Smooth muscle cell (in vitro differentiated cells): ENCODE data around the gene PRMT3. TPM values are rescaled to one million over a fixed set of nuclear protein-coding genes. Genes with fewer than 3 reads are reported as not detected.
"Not testable (repeated sequence)": the region's sequence is repeated elsewhere in the genome, so short reads cannot be mapped to it uniquely, and the experiment has no call there.

Source experiments
- DNase-seq: peaks from one replicate; lab custom pipeline; 2025; ENCODE audit not compliant: unreplicated experiment; lab: John Stamatoyannopoulos, UW
- H2AFZ ChIP-seq: fragments of 200-600 bp; sonication (generic); 2 replicates; pipeline ENCODE4 v1.6.0; 2016; ENCODE audit warnings: antibody characterized with exemption, low read depth, mild to moderate bottlenecking
- H3F3A ChIP-seq: fragments of 200-600 bp; sonication (generic); 2 replicates; pipeline ENCODE4 v1.6.0; 2017; ENCODE audit warnings: antibody characterized with exemption, low read depth
- H3K27ac ChIP-seq: fragments of 200-600 bp; sonication (generic); 2 replicates; pipeline ENCODE4 v1.5.1; 2016; ENCODE audit warnings: low read depth, mild to moderate bottlenecking
- H3K27me3 ChIP-seq: fragments of 200-600 bp; sonication (generic); 2 replicates; pipeline ENCODE4 v1.6.1; 2016; ENCODE audit warnings: low read depth, mild to moderate bottlenecking
- H3K36me3 ChIP-seq: fragments of 200-600 bp; sonication (generic); 2 replicates; pipeline ENCODE4 v1.5.1; 2016; ENCODE audit warnings: low read depth
- H3K4me1 ChIP-seq: fragments of 200-600 bp; sonication (generic); 2 replicates; pipeline ENCODE4 v1.5.1; 2016; ENCODE audit warnings: low read depth
- H3K4me2 ChIP-seq: fragments of 200-600 bp; sonication (generic); 2 replicates; pipeline ENCODE4 v1.6.0; 2016; ENCODE audit warnings: mild to moderate bottlenecking
- H3K4me3 ChIP-seq: fragments of 200-600 bp; sonication (generic); 2 replicates; pipeline ENCODE4 v1.5.1; 2016; ENCODE audit warnings: mild to moderate bottlenecking
- H3K79me2 ChIP-seq: fragments of 200-600 bp; sonication (generic); 2 replicates; pipeline ENCODE4 v1.6.0; 2016; ENCODE audit warnings: low read depth, mild to moderate bottlenecking
- H3K9ac ChIP-seq: fragments of 200-600 bp; sonication (generic); 2 replicates; pipeline ENCODE4 v1.6.0; 2016; ENCODE audit warnings: low read depth
- H3K9me3 ChIP-seq: fragments of 200-600 bp; sonication (generic); replicated peaks from 2 replicates; pipeline ENCODE4 v1.5.1; 2016; ENCODE audit warnings: low read depth
- H4K20me1 ChIP-seq: fragments of 200-600 bp; sonication (generic); 2 replicates; pipeline ENCODE4 v1.6.0; 2016; ENCODE audit warnings: low read depth
- WGBS: methylation state at CpG from one replicate; pipeline ENCODE4 v1.1.7; 2016; ENCODE audit warnings: low lambda C conversion rate; 5-methylcytosine and 5-hydroxymethylcytosine counted together
- polyA plus RNA-seq: library from polyadenylated mRNA; unstranded; fragments of >200 nt; fragmentation: Nextera tagmentation; extraction: Ambion mirVana; gene quantifications from 2 replicates; pipeline ENCODE4 v1.2.1, GENCODE V29; 2016
- total RNA-seq: library from RNA; depleted of rRNA; stranded (reverse); fragments of >200 nt; gene quantifications from 2 replicates; pipeline ENCODE4 v1.2.3, GENCODE V29; 2014
- TF ChIP-seq, protein P1 (sequence below): fragments of 200-600 bp; sonication (generic); IDR thresholded peaks from 2 replicates; pipeline ENCODE4 v1.5.1; 2017; ENCODE audit warnings: borderline replicate concordance, mild to moderate bottlenecking, antibody characterized with exemption; ENCODE audit not compliant: insufficient read depth, poor library complexity, severe bottlenecking

PRMT3 gene
- total and polyA plus RNA-seq, 2 experiments from 2014 or later, result 8.1 to 13.4 TPM

DNA sequence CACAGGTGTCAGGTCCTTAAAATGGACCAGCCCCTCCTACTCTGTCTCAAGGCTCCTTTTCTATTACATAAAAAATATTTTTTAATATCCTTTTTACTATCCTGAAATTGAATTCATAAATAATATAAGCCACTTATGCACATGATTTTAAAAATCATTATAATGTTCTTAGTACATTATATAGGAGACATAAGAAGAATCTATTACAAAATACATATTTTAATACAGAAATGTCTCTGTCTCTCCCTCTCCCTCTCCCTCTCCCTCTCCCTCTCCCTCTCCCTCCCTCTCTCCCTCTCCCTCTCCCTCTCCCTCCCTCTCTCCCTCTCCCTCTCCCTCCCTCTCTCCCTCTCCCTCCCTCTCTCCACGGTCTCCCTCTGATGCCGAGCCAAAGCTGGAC, 159.9 kb downstream of the PRMT3 start:
- Histone ChIP-seq H3K36me3 (no peaks in the 10 kb centered on the region), H3K27ac (no peak overlapping the region), H3K4me1 (no peaks in the 10 kb centered on the region), H3K9me3 (no peaks in the 10 kb centered on the region), H2AFZ (no peak overlapping the region), H3K9ac (no peak overlapping the region), H3K79me2 (no peaks in the 10 kb centered on the region), H3F3A (no peaks in the 10 kb centered on the region), H3K4me3 (no peak overlapping the region), H4K20me1 (no peaks in the 10 kb centered on the region), H3K27me3 (no peaks in the 10 kb centered on the region), H3K4me2 (no peak overlapping the region)
- TF ChIP-seq, protein P1, sequence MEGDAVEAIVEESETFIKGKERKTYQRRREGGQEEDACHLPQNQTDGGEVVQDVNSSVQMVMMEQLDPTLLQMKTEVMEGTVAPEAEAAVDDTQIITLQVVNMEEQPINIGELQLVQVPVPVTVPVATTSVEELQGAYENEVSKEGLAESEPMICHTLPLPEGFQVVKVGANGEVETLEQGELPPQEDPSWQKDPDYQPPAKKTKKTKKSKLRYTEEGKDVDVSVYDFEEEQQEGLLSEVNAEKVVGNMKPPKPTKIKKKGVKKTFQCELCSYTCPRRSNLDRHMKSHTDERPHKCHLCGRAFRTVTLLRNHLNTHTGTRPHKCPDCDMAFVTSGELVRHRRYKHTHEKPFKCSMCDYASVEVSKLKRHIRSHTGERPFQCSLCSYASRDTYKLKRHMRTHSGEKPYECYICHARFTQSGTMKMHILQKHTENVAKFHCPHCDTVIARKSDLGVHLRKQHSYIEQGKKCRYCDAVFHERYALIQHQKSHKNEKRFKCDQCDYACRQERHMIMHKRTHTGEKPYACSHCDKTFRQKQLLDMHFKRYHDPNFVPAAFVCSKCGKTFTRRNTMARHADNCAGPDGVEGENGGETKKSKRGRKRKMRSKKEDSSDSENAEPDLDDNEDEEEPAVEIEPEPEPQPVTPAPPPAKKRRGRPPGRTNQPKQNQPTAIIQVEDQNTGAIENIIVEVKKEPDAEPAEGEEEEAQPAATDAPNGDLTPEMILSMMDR, result no peak
- no peak for DNase-seq
- no CpG with 5 or more reads among the region's 2 CpGs for whole genome bisulfite sequencing

- H3K27me3 ChIP-seq, result no peaks in the 10 kb centered on the region
- H3K4me2 ChIP-seq, result no peak overlapping the region
- WGBS, result 42% methylated on average over 2 of the region's 2 CpGs
- H3K4me1 ChIP-seq, result no peaks in the 10 kb centered on the region
- no peaks in the 10 kb centered on the region for H4K20me1 ChIP-seq
- no peak overlapping the region for H2AFZ ChIP-seq
- no peak overlapping the region for H3K27ac ChIP-seq
- no peak overlapping the region for H3K9ac ChIP-seq
- DNase-seq, result no peak
- H3K9me3 ChIP-seq, result no peaks in the 10 kb centered on the region
- H3K4me3 ChIP-seq, result no peak overlapping the region
- no peaks in the 10 kb centered on the region for H3K79me2 ChIP-seq
- TF ChIP-seq, protein P1, result no peak
- H3K36me3 ChIP-seq, result no peaks in the 10 kb centered on the region
- no peaks in the 10 kb centered on the region for H3F3A ChIP-seq
Measured at GRCh38 chr11:20551096-20551495, 163.6 kb downstream of the PRMT3 start.

GRCh38 chr11:20555783-20556182, 168.3 kb downstream of the PRMT3 start:
- DNase-seq, result no peak
- no peak overlapping the region for H3K27ac ChIP-seq
- H4K20me1 ChIP-seq, result no peaks in the 10 kb centered on the region
- no peaks in the 10 kb centered on the region for H3K36me3 ChIP-seq
- H3K9me3 ChIP-seq, result no peaks in the 10 kb centered on the region
- H3K4me1 ChIP-seq, result no peaks in the 10 kb centered on the region
- no peak overlapping the region for H3K4me3 ChIP-seq
- TF ChIP-seq, protein P1, result no peak
- no peak overlapping the region for H3K9ac ChIP-seq
- H3K79me2 ChIP-seq, result no peaks in the 10 kb centered on the region
- no peak overlapping the region for H2AFZ ChIP-seq
- H3F3A ChIP-seq, result no peaks in the 10 kb centered on the region
- no peaks in the 10 kb centered on the region for H3K27me3 ChIP-seq
- 76% methylated on average over 3 of the region's 3 CpGs for whole genome bisulfite sequencing
- no peak overlapping the region for H3K4me2 ChIP-seq

GRCh38 chr11:20556396-20556795, 168.9 kb downstream of the PRMT3 start:
- not testable (repeated sequence) for H4K20me1 ChIP-seq, H3K36me3 ChIP-seq, H3K27me3 ChIP-seq, H3K9me3 ChIP-seq, H3K79me2 ChIP-seq, H3K9ac ChIP-seq, H3K4me2 ChIP-seq, H3K27ac ChIP-seq, H3F3A ChIP-seq, H3K4me3 ChIP-seq, DNase-seq, H3K4me1 ChIP-seq, H2AFZ ChIP-seq
